Neural crest cell (in vitro differentiated cells): Measurements from ENCODE around the gene ARHGAP26. TPM values are rescaled to one million over a fixed set of nuclear protein-coding genes. Genes with fewer than 3 reads are reported as not detected.

Source experiments
- DNase-seq: peaks from one replicate; pipeline ENCODE4 v3.0.0; 2021; ENCODE audit warnings: low read depth, mixed read lengths, low spot score
- H3K27ac Mint-ChIP-seq: one replicate; pipeline ENCODE4 v1.8.0; 2021; ENCODE audit warnings: mild to moderate bottlenecking, mixed read lengths; ENCODE audit not compliant: unreplicated experiment
- H3K27me3 Mint-ChIP-seq: 2 replicates; pipeline ENCODE4 v1.8.0; 2021; ENCODE audit warnings: low read depth, mild to moderate bottlenecking, mixed read lengths
- H3K36me3 Mint-ChIP-seq: 2 replicates; pipeline ENCODE4 v1.8.0; 2021; ENCODE audit warnings: low read depth, mild to moderate bottlenecking, mixed read lengths
- H3K4me1 Mint-ChIP-seq: 2 replicates; pipeline ENCODE4 v1.8.0; 2021; ENCODE audit warnings: mixed read lengths
- H3K4me3 Mint-ChIP-seq: one replicate; pipeline ENCODE4 v1.8.0; 2021; ENCODE audit warnings: mild to moderate bottlenecking, mixed read lengths
- H3K9me3 Mint-ChIP-seq: 2 replicates; pipeline ENCODE4 v1.8.0; 2021; ENCODE audit warnings: mixed read lengths
- total RNA-seq: library from RNA; stranded (reverse); gene quantifications from 2 replicates; pipeline ENCODE4 v1.2.1, GENCODE V29; 2021
- TF ChIP-seq, protein P1 (sequence below): fragments of 200-600 bp; sonication (generic); conservative IDR thresholded peaks from 2 replicates; pipeline ENCODE4 v1.5.0; 2021; ENCODE audit warnings: antibody characterized with exemption, mild to moderate bottlenecking

The ARHGAP26 gene
- total RNA-seq, 1 donor from 2014 or later = 5.5 TPM

DNA sequence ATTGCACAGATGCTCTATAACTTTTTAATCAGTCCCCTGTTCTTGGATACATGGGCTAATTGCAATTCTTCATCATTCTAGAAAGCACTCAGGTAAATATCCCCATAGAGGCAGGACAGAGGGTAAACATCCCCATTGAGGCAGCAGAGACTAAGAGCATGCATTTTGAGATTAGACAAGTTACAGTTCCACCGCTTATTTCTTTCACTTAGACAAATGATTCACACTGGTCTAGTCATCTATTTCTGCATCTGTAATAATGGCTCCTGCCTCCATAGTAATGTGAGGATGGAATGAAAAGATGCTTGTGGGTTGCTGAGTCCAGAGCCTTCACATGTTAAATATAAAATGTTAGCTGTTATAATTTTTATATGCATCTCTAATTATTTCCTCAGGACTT lies 276.9 kb downstream of the ARHGAP26 start:
- no peaks in the 10 kb centered on the region for H3K27me3 Mint-ChIP-seq
- no peak for DNase-seq
- H3K36me3 Mint-ChIP-seq = no peaks in the 10 kb centered on the region
- no peak overlapping the region for H3K27ac Mint-ChIP-seq
- no peak overlapping the region for H3K4me3 Mint-ChIP-seq
- TF ChIP-seq, protein P1, sequence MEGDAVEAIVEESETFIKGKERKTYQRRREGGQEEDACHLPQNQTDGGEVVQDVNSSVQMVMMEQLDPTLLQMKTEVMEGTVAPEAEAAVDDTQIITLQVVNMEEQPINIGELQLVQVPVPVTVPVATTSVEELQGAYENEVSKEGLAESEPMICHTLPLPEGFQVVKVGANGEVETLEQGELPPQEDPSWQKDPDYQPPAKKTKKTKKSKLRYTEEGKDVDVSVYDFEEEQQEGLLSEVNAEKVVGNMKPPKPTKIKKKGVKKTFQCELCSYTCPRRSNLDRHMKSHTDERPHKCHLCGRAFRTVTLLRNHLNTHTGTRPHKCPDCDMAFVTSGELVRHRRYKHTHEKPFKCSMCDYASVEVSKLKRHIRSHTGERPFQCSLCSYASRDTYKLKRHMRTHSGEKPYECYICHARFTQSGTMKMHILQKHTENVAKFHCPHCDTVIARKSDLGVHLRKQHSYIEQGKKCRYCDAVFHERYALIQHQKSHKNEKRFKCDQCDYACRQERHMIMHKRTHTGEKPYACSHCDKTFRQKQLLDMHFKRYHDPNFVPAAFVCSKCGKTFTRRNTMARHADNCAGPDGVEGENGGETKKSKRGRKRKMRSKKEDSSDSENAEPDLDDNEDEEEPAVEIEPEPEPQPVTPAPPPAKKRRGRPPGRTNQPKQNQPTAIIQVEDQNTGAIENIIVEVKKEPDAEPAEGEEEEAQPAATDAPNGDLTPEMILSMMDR = no peak
- H3K9me3 Mint-ChIP-seq = no peaks in the 10 kb centered on the region
- H3K4me1 Mint-ChIP-seq = peaks cover 12% of the 10 kb centered on the region

DNA sequence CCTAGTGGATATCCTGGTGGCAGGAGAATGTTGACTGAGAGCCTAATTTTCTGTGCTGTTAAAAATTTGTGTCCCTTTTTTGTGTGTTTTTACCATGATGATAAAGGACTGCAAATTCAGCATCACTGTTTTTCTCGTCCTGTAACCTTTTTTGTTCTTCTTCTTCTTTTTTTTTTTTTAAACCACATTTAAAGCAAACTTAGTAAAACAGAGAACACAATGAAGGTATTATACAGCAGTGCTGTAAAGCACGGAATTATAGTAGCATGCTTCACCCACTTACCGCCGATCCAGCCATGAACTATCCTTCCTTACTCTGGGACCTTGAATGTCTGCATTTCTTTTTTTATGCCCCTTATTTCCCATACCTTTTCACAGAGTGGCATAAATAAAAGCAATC lies 280.0 kb downstream of the ARHGAP26 start:
- DNase-seq = no peak
- H3K4me1 Mint-ChIP-seq = peaks cover 12% of the 10 kb centered on the region
- no peaks in the 10 kb centered on the region for H3K27me3 Mint-ChIP-seq
- TF ChIP-seq, protein P1 = no peak
- H3K4me3 Mint-ChIP-seq = no peak overlapping the region
- H3K36me3 Mint-ChIP-seq = no peaks in the 10 kb centered on the region
- no peaks in the 10 kb centered on the region for H3K9me3 Mint-ChIP-seq
- H3K27ac Mint-ChIP-seq = no peak overlapping the region

DNA sequence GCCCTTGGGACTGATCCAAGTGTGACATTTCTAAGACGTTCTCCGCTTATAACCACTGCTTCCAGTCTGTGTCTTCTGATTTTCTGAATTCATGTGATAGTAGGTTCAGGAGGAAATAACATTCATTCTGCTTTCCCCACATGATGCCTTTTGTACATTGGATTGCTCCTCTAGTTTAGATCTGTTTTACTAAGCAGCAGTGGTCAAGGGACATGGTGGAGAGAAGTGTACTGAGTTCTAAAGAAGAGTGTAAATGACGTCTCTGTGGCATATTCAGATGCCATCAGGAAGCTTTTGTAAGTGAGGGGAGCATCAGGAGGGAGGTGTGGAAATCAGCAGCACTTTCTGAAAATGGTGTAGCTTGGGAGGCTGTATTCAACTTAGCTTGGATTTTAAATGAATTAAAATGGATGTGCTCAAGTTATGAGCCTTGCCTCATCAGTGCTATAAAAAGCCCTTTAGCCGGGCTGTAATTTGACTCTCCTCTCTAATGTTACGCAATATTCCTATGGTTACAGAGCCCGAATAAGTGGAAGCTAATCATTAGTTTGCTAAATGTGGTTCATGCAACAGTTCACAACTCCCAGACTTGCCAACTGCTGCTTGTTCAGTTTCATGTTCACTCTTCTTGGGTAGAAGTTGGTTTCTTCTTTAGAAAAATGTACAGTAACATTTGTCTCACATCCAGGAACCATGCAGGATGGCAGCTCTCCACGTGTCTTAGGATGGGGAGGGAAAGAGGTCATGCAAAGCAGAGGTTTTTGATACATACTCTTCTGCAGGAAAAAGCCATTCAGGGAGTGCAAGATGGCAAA lies 281.3 kb downstream of the ARHGAP26 start:
- TF ChIP-seq, protein P1 = no peak
- peaks cover 12% of the 10 kb centered on the region for H3K4me1 Mint-ChIP-seq
- H3K9me3 Mint-ChIP-seq = no peaks in the 10 kb centered on the region
- no peak for DNase-seq
- H3K36me3 Mint-ChIP-seq = no peaks in the 10 kb centered on the region
- no peak overlapping the region for H3K4me3 Mint-ChIP-seq
- H3K27ac Mint-ChIP-seq = no peak overlapping the region
- no peaks in the 10 kb centered on the region for H3K27me3 Mint-ChIP-seq

DNA sequence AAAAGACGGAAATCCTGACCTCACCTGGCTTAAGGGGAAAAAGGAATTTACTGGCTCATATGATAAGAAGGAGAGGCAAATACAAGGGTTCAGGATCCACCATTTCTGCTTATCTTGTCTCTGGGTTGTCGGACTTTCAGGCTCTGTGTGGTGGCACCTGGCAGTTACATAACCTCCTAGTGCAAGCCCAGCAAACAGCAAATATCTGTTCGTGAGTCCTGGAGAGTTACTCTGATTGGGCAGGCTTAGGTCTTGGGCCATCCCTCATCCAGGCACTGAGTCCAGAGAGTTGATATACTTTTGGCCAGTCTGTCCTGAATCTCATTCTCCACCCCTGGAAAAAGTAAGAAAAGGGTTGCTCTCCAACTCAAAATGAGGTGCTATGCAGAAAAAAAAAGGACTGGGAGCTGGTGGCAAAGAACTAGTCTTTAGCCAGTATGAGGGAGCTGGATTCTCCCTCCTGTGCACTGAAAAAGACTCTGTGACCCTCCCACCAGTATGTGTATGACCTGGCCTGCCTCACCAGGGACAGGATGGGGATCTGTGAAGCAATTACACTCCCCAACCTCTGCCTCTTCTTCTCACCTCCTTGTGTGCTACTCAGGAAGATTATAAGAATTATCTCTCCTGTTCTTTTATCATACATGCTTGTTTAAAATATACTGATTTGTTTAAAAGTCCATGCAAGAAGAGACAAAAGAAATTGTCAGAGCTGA lies 282.9 kb downstream of the ARHGAP26 start:
- no peak for DNase-seq
- TF ChIP-seq, protein P1 = no peak
- Mint-ChIP-seq H3K9me3 (no peaks in the 10 kb centered on the region), H3K4me1 (peaks cover 12% of the 10 kb centered on the region), H3K27ac (no peak overlapping the region), H3K36me3 (no peaks in the 10 kb centered on the region), H3K4me3 (no peak overlapping the region), H3K27me3 (no peaks in the 10 kb centered on the region)

DNA sequence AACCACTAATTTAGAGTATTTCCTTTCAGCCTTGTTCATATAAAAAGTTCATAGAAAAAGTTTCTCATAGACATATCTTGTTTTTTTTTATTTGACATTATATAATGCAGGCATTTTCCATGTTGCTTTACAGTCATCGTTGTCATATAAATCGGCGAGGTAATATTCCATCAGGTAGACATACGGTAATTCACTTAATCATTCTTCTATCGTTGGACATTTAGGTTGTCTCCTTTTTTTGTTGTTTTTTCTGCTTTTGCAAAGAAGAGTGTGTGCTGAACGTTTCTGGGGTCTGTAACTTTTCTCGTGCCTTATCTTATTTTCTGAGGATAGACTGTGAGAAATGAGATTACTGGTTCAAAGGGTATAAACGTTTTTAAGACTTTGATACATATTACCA lies 283.6 kb downstream of the ARHGAP26 start:
- TF ChIP-seq, protein P1 = no peak
- H3K4me1 Mint-ChIP-seq = peaks cover 12% of the 10 kb centered on the region
- no peak for DNase-seq
- no peak overlapping the region for H3K27ac Mint-ChIP-seq
- H3K4me3 Mint-ChIP-seq = no peak overlapping the region
- no peaks in the 10 kb centered on the region for H3K9me3 Mint-ChIP-seq
- no peaks in the 10 kb centered on the region for H3K36me3 Mint-ChIP-seq
- no peaks in the 10 kb centered on the region for H3K27me3 Mint-ChIP-seq
